IMR-90 (cell line): ENCODE data around the gene RIOK2. TPM values are rescaled to one million over a fixed set of nuclear protein-coding genes. Genes with fewer than 3 reads are reported as not detected.

Experiments
- ATAC-seq: fragments of 200-7000 bp; cut with Tn5 transposase; 2 replicates; pipeline ENCODE4 v1.9.1; 2020; ENCODE audit warnings: low read depth, mild to moderate bottlenecking, moderate library complexity
- BruUV-seq: library from RNA; stranded (reverse); fragments of 400-500 nt; replicated peaks from 2 replicates; lab custom pipeline; 2021; lab: Mats Ljungman, UMichigan
- CTCF ChIA-PET: fragments of 300-600 bp; formaldehyde crosslinking; extraction: SDS; loops from one replicate; lab custom pipeline; 2021; ENCODE audit warnings: antibody characterized with exemption; lab: Yijun Ruan, JAX
- POLR2A ChIA-PET: fragments of 300-600 bp; sonication (Branson Sonifier 250); formaldehyde crosslinking; loops from one replicate; lab custom pipeline; 2022; ENCODE audit warnings: antibody characterized with exemption; ENCODE audit not compliant: unreplicated experiment; lab: Charles Lee
- DNase-seq: peaks from one replicate; pipeline ENCODE4 v3.0.0; 2013
- H2AFZ ChIP-seq: replicated peaks from 2 replicates; pipeline ENCODE3; 2013; ENCODE audit warnings: low read length, mild to moderate bottlenecking; ENCODE audit not compliant: poor library complexity
- H2AK5ac ChIP-seq: 2 replicates; pipeline ENCODE4 v1.6.1; 2013; ENCODE audit warnings: low read depth, low read length, inconsistent platforms
- H2AK9ac ChIP-seq: replicated peaks from 2 replicates; pipeline ENCODE3; 2013; ENCODE audit warnings: mild to moderate bottlenecking, low read depth, low read length, moderate library complexity; ENCODE audit not compliant: poor library complexity
- H2BK120ac ChIP-seq: 2 replicates; pipeline ENCODE4 v1.6.1; 2013; ENCODE audit warnings: low read depth, low read length, inconsistent platforms
- H2BK15ac ChIP-seq: 3 replicates; pipeline ENCODE4 v1.6.1; 2013; ENCODE audit warnings: low read depth, low read length, inconsistent platforms
- H2BK20ac ChIP-seq: 2 replicates; pipeline ENCODE4 v1.6.1; 2013; ENCODE audit warnings: low read depth, mild to moderate bottlenecking, inconsistent platforms, low read length, moderate library complexity
- H2BK5ac ChIP-seq: 2 replicates; pipeline ENCODE4 v1.6.1; 2013; ENCODE audit warnings: mild to moderate bottlenecking, low read depth, low read length, inconsistent platforms; ENCODE audit not compliant: poor library complexity, severe bottlenecking
- H3K14ac ChIP-seq: replicated peaks from 2 replicates; pipeline ENCODE4 v1.6.1; 2013; ENCODE audit warnings: low read depth, low read length, inconsistent platforms
- H3K18ac ChIP-seq: 2 replicates; pipeline ENCODE4 v1.6.1; 2013; ENCODE audit warnings: low read depth, low read length, control low read depth
- H3K23ac ChIP-seq: 2 replicates; pipeline ENCODE4 v1.6.1; 2013; ENCODE audit warnings: low read depth, low read length, inconsistent platforms
- H3K27ac ChIP-seq: 2 replicates; pipeline ENCODE4 v1.5.1; 2013; ENCODE audit warnings: mild to moderate bottlenecking, control low read depth, low read length; ENCODE audit not compliant: insufficient read depth
- H3K27me3 ChIP-seq: 2 replicates; pipeline ENCODE4 v1.6.1; 2013; ENCODE audit warnings: low read length; ENCODE audit not compliant: control insufficient read depth, insufficient read depth
- H3K36me3 ChIP-seq: 2 replicates; pipeline ENCODE4 v1.6.1; 2013; ENCODE audit warnings: low read length, mixed read lengths; ENCODE audit not compliant: control insufficient read depth, insufficient read depth
- H3K4ac ChIP-seq: 2 replicates; pipeline ENCODE4 v1.6.1; 2013; ENCODE audit warnings: low read depth, low read length, inconsistent platforms
- H3K4me1 ChIP-seq: 2 replicates; pipeline ENCODE4 v1.6.1; 2013; ENCODE audit warnings: low read length, mixed read lengths; ENCODE audit not compliant: control insufficient read depth, insufficient read depth
- H3K4me2 ChIP-seq: 2 replicates; pipeline ENCODE4 v1.6.1; 2013; ENCODE audit warnings: low read depth, mild to moderate bottlenecking, control low read depth, low read length, moderate library complexity
- H3K4me3 ChIP-seq: 2 replicates; pipeline ENCODE4 v1.5.1; 2013; ENCODE audit warnings: low read depth, mild to moderate bottlenecking, control low read depth, low read length, moderate library complexity; ENCODE audit not compliant: insufficient read depth
- H3K56ac ChIP-seq: 2 replicates; pipeline ENCODE4 v1.6.1; 2013; ENCODE audit warnings: low read length, inconsistent platforms; ENCODE audit not compliant: insufficient read depth; ENCODE audit errors: extremely low read depth
- H3K79me1 ChIP-seq, 2 experiments: 2 replicates each; pipeline ENCODE4 v1.6.1; 2013; ENCODE audit warnings: low read length in 2 of 2, inconsistent platforms in 1 of 2, low read depth in 1 of 2
- H3K9ac ChIP-seq: 2 replicates; pipeline ENCODE4 v1.6.1; 2013; ENCODE audit warnings: low read depth, low read length, control low read depth
- H3K9me1 ChIP-seq: 2 replicates; pipeline ENCODE4 v1.6.1; 2013; ENCODE audit warnings: low read length, inconsistent platforms; ENCODE audit not compliant: insufficient read depth
- H3K9me3 ChIP-seq: 2 replicates; pipeline ENCODE4 v1.6.1; 2013; ENCODE audit warnings: low read length; ENCODE audit not compliant: control insufficient read depth, insufficient read depth
- H4K20me1 ChIP-seq: 2 replicates; pipeline ENCODE4 v1.6.1; 2013; ENCODE audit warnings: low read length, inconsistent platforms; ENCODE audit not compliant: insufficient read depth
- H4K5ac ChIP-seq: 2 replicates; pipeline ENCODE4 v1.6.1; 2013; ENCODE audit warnings: mild to moderate bottlenecking, low read depth, low read length, control low read depth
- H4K8ac ChIP-seq, 2 experiments: 2 replicates each; pipeline ENCODE4 v1.6.1; 2013; ENCODE audit warnings: low read depth in 2 of 2, low read length in 2 of 2, control low read depth in 1 of 2, inconsistent platforms in 1 of 2
- H4K91ac ChIP-seq: 2 replicates; pipeline ENCODE4 v1.6.1; 2013; ENCODE audit warnings: low read depth, low read length, inconsistent platforms; ENCODE audit not compliant: insufficient read depth
- CEBPB ChIP-seq: IDR thresholded peaks from 2 replicates; pipeline ENCODE4 v1.6.1; 2012; ENCODE audit warnings: low read depth, low read length, improper control_type of control experiment
- CHD1 ChIP-seq: IDR thresholded peaks from 2 replicates; pipeline ENCODE4 v1.6.1; 2012; ENCODE audit warnings: low read depth, low read length, improper control_type of control experiment
- FOS ChIP-seq: fragments of 150-350 bp; IDR thresholded peaks from 2 replicates; pipeline ENCODE4 v1.6.1; 2016; ENCODE audit warnings: low read depth, low read length
- MAFK ChIP-seq: IDR thresholded peaks from 2 replicates; pipeline ENCODE4 v1.6.1; 2012; ENCODE audit warnings: low read depth, low read length, improper control_type of control experiment
- POLR2A ChIP-seq: IDR thresholded peaks from 2 replicates; pipeline ENCODE4 v1.6.1; 2012; ENCODE audit warnings: mild to moderate bottlenecking, low read depth, low read length
- RAD21 ChIP-seq: IDR thresholded peaks from 2 replicates; pipeline ENCODE4 v1.6.1; 2012; ENCODE audit warnings: low read length, improper control_type of control experiment
- RFX5 ChIP-seq: IDR thresholded peaks from 2 replicates; pipeline ENCODE4 v1.8.0; 2012; ENCODE audit warnings: low read depth, mild to moderate bottlenecking, low read length, moderate library complexity
- SMC3 ChIP-seq: fragments of 150-350 bp; IDR thresholded peaks from 2 replicates; pipeline ENCODE4 v1.6.1; 2016; ENCODE audit warnings: low read depth, mild to moderate bottlenecking, antibody characterized with exemption, low read length, moderate library complexity
- WGBS, 2 experiments: methylation state at CpG; one replicate each; pipeline versions ENCODE4 v1.1.5 to v1.1.7; 2013; ENCODE audit warnings: missing lambda C conversion rate in 2 of 2; ENCODE audit not compliant: insufficient read length in 1 of 2; ENCODE audit errors: extremely low coverage in 2 of 2; 5-methylcytosine and 5-hydroxymethylcytosine counted together
- dilution Hi-C: fragments of 300-500 bp; cut with HindIII; formaldehyde crosslinking; loops from one replicate; pipeline ENCODE4 v1.14.3; 2018; ENCODE audit warnings: low sequenced_read_pairs; ENCODE audit not compliant: unreplicated experiment
- in situ Hi-C: fragments of 300-500 bp; cut with MboI; formaldehyde crosslinking; loops from 3 replicates; pipeline ENCODE4 v1.14.3; 2019; ENCODE audit warnings: low sequenced_read_pairs, inconsistent platforms, mixed read lengths
- intact Hi-C: fragments of 100-400 bp; cut with micrococcal nuclease; formaldehyde crosslinking; loops from 2 replicates; pipeline ENCODE4 v1.10.0; 2022
- polyA plus RNA-seq, 3 experiments: library from polyadenylated mRNA; depleted of rRNA; stranded (reverse); fragments of >200 nt; gene quantifications; 2 replicates each; pipeline ENCODE4 v1.2.3, GENCODE V29; 2012; ENCODE audit warnings: low replicate concordance in 1 of 3
- total RNA-seq: library from RNA; depleted of rRNA; stranded (reverse); fragments of >200 nt; gene quantifications from 2 replicates; pipeline ENCODE4 v1.2.3, GENCODE V29; 2012

RIOK2 gene
- total and polyA plus RNA-seq, 2 of the 4 experiments (the other 2 are of a cell fraction): 10.7 to 17.7 TPM

- no peaks in the 10 kb centered on the region for H3K36me3 ChIP-seq
- no peaks in the 10 kb centered on the region for H3K9me1 ChIP-seq
- no peak overlapping the region for H3K56ac ChIP-seq
- no CpG with 5 or more reads among the region's 2 CpGs for WGBS, 2 experiments
- DNase-seq (no peak), ATAC-seq (no peak)
- no peaks in the 10 kb centered on the region for H4K20me1 ChIP-seq
- H2BK20ac ChIP-seq: no peak overlapping the region
- no peak overlapping the region for H3K9ac ChIP-seq
- H3K27me3 ChIP-seq: peaks cover 33% of the 10 kb centered on the region
- in situ Hi-C loops (no loop called here), dilution Hi-C loops (no loop called here), intact Hi-C loops (no loop called here)
- no peak overlapping the region for H3K4me2 ChIP-seq
- H3K23ac ChIP-seq: no peak overlapping the region
- H3K14ac ChIP-seq: no peak overlapping the region
- no peaks in the 10 kb centered on the region for H3K79me1 ChIP-seq
- no peak overlapping the region for H3K18ac ChIP-seq
- H4K91ac ChIP-seq: no peak overlapping the region
- H2BK15ac ChIP-seq: no peak overlapping the region
- POLR2A ChIA-PET: no interaction called here
- H2AFZ ChIP-seq: no peak overlapping the region
- H2BK120ac ChIP-seq: no peak overlapping the region
- no peak overlapping the region for H3K27ac ChIP-seq
- H2BK5ac ChIP-seq: no peak overlapping the region
- no peak overlapping the region for H2AK9ac ChIP-seq
- H2AK5ac ChIP-seq: no peak overlapping the region
- CTCF ChIA-PET: no interaction called here
- no peaks in the 10 kb centered on the region for H3K4me1 ChIP-seq
- no peak overlapping the region for H4K8ac ChIP-seq
- no peaks in the 10 kb centered on the region for H3K9me3 ChIP-seq
- no TSS peak for BruUV-seq
- no peak overlapping the region for H4K5ac ChIP-seq
- H3K4ac ChIP-seq: no peak overlapping the region
- TF ChIP-seq RAD21 (no peak), FOS (no peak), RFX5 (no peak), MAFK (no peak), CEBPB (no peak), SMC3 (no peak), CHD1 (no peak), POLR2A (no peak)
- H3K4me3 ChIP-seq: no peak overlapping the region
These were observed 64.6 kb downstream of the RIOK2 start for GRCh38 chr5:97118261-97119006.
